Activated CD8-positive, alpha-beta memory T cell treated with anti-CD3 and anti-CD28 coated beads, Interleukin-2, amount 50 U/mL, for 48 hours (primary cell): Measurements from ENCODE around the gene IER3.
"Not testable (repeated sequence)": the region's sequence is repeated elsewhere in the genome, so short reads cannot be mapped to it uniquely, and the experiment has no call there.

Experiments
- DNase-seq: peaks from one replicate; pipeline ENCODE4 v3.0.0-alpha.2; 2020

IER3 gene

DNA sequence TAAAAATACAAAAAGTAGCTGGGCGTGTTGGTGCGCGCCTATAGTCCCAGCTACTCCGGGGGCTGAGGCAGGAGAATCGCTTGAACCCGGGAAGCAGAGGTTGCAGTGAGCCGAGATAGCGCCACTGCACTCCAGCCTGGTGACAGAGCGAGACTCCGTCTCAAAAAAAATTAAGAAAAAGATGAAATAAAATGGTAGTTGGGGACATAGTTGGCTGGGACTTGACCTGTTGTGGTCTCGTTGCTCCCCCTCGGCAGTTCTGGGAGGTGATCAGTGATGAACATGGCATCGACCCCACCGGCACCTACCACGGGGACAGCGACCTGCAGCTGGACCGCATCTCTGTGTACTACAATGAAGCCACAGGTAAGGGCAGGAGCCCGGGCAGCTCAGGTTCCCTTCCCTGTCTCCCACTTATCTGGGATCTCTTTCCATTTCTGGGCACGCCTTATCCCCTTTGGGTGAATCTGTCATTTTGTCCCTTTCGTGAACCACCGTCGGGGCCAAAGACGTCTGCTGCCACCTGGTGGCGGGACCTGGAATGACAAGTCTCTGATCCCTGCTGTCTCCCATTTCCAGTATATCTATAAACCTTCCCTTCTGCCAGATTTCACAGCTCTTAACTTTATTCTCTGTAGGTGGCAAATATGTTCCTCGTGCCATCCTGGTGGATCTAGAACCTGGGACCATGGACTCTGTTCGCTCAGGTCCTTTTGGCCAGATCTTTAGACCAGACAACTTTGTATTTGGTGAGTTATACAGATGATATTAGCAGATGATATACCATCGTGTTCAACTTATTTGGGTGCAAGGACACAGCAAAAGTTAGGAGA lies 21.9 kb downstream of the IER3 start:
- DNase-seq = peak; percentile 97

DNA sequence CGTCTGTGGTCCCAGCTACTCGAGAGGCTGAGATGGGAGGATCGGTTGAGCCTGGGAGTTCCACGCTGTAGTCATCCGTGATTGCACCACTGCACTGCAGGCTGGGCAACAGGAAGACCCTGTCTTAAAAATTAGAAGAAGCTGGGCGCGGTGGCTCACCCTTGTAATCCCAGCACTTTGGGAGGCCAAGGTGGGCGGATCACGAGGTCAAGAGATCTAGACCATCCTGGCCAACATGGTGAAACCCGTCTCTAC lies 22.4 kb downstream of the IER3 start:
- peak; percentile 70 for DNase-seq

DNA sequence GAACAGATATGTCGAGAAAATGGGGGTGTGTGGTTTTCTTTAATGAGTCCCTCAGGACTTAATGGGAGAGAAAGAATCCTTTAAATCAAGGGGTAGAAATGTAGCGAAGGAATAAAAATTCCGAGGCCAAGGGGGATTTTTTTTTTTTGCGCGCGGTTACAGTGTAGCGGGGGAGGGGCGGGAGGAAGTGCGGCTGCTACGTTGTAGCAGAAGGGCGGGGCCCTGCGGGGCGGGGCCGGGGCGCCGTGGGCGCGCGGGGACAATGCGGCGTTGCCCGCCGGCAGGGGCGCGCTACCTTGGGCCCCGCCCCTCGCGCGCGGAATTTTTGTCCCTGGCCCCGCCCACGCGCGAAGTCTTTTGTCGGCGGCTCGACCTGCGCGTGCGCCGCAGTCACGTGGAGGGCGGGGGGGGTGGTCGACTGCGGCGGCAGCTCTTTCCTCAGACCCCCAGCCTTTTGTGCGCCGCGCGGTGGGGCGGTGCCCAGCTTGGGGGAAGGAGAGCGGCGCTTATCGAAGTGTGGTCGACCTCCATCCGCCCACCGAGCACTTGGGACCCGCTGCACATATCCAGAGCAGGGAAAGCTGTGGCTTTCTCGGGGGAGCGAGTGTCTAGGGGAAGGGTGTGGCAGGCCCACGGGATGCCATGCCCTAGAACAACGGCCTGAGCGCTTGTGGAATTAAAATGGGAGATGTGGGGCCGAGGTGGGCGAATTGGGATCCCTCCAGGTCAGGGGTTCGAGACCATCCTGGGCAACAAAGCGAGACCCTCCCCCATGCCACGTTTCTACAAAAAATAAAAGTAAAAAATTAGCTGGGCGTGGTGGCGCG lies 22.9 kb downstream of the IER3 start:
- DNase-seq = peak; percentile 99

- DNase-seq = peak; percentile 85
These were observed 23.6 kb downstream of the IER3 start for GRCh38 chr6:30720738-30721197.

GRCh38 chr6:30719791-30720737 lies 24.3 kb downstream of the IER3 start, which contains the start of gene TUBB:
Gene TUBB, plus strand, starts transcription at chr6:30720352. Its CDS starts 155 bp downstream, at chr6:30720507.
- DNase-seq = peak; percentile 96

DNA sequence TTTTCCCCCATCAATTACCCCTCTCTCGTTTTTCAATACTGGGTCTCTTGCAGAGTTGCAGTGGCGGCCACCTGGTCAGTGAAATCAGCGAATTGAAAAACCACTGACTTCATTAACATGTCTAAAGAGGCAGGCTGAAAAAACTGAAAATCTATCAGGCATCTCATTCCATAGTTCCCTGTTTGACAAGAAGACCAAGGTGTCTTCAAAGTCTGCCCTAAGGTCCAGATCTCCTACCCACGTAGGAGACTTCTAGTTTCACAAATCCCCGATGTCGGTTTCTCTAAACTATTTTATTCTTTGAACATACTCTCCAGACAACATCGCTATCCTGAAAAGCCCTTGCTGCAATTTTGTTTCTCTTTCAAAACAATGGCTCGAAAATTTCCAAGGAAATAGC lies 25.0 kb downstream of the IER3 start:
- no peak for DNase-seq

- DNase-seq = not testable (repeated sequence)
These were observed 26.3 kb downstream of the IER3 start for GRCh38 chr6:30717845-30718720.

DNA sequence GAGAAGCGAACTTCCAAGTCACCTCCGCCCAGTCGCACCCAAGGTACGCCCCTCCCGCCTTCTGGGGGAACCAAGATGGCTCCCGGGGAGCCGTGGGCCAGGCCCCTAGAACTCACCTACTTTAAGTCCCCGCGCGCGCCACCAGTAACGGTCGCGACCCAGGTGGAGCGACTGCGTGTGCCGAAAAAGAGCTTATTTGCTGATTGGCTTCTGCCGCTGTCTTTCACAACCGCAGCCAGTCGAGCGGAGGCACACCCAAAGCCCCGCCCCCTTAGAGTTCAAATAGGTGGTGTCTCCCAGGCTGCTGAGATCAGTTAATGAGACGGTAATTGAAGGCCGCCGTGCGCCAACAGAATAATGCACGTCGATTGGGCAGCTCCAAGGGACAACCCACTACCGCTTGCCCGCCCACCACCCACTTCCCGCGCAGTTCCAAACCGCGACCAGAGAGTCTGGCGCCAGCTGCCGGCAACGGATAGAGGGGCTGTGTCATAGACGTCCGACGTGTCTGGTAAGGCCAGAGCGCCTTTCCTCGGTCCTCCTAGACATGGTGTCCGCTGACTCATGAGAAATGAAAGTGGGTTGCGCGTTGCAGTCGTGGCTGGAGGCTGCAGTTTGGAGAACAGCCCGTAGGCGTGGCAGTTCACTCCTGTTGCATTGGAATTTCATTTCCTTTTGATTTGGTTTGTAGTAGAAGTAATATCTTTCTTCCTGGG lies 27.1 kb downstream of the IER3 start, which contains the start of gene MDC1:
Gene MDC1, minus strand, starts transcription at position 153 of the 716 bp plus-strand sequence. CDS start 2,106 bp downstream, outside the sequence.
- peak; percentile 97 for DNase-seq

DNA sequence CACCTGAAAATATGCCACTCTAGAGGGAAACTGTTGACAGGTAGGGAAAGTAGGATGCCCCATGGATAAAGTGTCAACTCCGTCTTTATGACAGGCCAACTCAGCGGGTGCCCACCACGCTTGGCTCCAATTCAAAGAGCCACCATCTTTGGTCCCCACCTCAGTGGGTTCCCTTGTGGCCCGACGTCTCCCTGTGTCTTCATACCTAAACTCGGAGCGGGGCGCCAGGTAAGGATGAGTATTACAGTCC lies 27.5 kb downstream of the IER3 start:
- DNase-seq = no peak

DNA sequence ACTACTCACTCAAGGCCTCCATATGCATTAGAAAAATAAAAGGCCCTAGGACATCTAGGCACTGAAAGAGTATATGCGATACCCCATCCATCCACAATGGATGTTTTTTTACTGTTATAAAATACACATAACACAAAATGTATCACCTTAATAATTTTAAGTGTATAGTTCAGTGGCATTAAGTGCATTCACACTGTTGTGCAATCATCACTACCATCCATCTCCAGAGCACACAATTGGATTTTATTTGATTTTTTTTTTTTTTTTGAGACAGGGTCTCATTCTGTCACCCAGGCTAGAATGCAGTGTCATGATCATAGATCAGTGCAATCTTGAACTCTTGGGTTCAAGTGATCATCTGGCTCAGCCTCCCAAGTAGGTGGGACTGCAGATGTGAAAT lies 30.1 kb downstream of the IER3 start:
- DNase-seq = no peak

DNA sequence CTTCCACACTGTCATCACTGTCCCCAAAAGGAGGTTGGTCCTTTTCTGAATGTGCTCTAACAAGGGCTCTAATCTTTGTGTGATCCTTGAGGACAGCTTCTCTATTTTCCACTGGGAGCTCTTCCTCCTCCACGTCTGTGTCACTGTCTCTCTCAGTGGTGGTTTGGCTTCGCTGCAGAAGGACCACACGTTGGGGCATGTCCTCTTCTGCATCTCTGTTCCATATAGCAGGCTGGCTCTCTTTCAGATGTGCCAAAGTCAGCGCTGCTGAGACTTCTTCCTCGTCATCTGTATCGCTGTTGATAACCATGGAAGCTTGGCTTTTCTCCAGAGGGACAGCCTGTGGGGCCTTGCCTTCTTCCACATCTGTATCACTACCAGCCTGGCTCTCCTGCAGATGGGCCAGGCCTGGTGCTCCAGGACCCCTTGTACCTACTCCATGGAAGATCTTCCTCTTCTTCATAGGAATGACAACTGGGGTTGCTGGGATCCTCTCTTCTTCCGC lies 31.9 kb downstream of the IER3 start:
- DNase-seq = no peak

DNA sequence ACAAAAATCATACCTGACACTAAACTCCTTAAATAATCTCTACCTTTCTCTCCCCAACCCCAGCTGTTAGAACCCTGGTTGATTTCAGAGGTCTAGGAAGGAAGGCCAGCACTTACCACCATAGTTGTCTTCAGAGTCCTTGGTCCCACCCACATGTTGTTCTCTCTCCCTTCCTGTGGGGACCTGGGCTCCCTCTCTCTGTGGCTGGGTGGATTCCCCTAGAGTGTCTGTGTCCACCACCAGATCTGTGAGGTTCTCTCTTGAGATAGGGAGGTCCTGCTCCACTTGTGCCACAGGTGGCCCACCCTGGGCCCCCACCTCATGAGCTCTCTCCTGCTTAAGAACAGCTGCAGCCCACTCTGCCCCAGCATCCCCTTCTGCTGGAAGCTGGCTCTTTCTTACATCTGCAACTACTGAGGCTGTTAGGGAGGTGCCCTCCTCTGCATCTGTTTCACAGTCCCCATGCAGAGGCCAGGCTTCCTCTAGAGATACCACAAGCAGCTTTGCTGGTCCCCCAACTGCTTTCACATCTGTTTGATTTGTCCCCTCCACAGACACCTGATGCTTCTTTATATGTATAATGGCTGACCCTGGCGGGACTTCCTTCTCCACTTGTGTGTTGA lies 32.5 kb downstream of the IER3 start:
- no peak for DNase-seq

- no peak for DNase-seq
These were observed 35.1 kb downstream of the IER3 start for GRCh38 chr6:30709101-30709868.

DNA sequence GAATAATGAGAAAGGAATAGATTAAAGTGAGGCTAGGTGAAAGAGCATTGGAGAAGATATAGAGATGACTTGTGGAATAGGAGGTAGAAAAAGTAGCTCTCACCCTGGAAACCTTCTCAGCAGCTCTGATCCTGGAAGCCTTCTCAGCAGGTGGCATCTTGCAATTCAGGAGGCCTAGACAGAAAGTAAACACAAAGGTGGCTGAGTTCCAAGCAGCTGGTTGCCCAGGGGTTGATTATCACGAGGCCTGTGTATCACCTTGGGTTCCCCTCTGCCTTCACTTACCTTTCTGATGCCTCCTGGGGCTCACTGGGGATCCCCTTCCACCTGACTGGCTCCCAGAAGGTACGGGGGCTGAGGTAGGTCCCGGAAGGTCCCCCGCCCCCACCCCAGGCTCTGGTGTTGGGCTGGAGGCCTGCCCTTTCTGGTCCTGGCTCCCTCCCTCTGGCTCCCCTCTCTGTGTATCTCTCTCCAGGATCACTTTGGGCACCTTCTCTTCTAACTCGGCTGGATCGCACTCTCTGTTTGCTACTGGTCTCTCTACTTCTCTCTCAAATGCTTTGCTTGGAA lies 37.0 kb downstream of the IER3 start:
- DNase-seq = no peak

DNA sequence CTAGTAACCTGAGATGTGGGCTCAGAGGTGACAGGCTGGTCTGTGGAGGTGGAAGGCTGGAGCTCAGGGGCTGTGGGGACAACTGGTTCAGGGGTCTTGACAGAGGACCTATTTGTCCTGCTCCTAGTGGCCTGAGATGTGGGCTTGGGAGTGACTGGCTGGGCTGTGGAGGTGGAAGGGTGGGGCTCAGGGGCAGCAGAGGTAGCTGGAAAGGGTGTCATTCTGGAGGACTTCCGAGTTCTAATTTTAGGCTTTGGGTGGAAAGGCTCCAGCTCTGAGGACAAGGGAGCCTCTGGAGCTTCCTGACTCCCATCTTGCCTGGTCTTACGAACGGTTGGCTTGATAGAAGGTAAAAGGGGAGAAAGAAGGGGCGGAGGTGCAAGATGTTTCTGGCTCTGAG lies 38.7 kb downstream of the IER3 start:
- DNase-seq = no peak

DNA sequence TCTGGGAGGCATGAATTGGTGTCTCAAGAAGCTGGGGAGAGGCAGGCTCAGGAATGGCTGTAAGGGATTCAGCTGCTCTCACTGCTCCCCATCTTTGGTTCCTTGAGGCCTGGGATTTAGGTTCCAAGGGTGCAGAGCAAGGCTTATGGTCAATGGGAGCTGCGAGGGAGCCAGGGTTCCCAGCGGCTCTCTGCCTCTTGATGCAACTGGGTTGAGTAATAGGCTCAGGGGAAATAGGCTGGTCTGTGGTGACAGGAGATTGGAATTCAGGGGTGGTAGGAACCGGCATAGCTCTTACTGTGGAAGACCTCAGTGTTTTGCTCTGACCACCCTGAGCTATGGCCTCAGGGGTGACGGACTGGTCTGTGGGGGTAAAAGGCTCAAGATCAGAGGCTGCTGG lies 40.5 kb downstream of the IER3 start:
- DNase-seq = no peak

- DNase-seq = no peak
These were observed 41.3 kb downstream of the IER3 start for GRCh38 chr6:30703011-30703410.

GRCh38 chr6:30700340-30700739 lies 44.0 kb downstream of the IER3 start:
- DNase-seq = no peak

DNA sequence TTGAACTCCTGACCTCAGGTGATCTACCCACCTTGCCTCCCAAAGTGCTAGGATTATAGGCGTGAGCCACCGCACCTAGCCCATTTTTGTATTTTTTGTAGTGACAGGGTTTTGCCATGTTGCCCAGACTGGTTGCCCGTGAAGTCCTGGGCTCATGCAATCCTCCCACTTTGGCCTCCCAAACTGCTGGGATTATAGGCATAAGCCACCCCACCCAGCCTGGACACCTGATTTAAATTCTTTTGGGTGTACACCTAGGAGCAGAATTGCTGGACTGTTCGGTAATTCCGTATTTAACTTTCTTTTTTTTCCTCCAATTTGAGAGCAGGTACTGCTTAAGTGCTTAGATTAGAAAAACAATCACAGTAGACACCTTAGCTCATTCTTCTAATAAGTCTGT lies 47.9 kb downstream of the IER3 start:
- no peak for DNase-seq
